HCT116 (cell line): ENCODE results near the gene IRS1. TPM values are rescaled to one million over a fixed set of nuclear protein-coding genes. Genes with fewer than 3 reads are reported as not detected.

Experiments used
- ATAC-seq: fragments of 200-7000 bp; cut with Tn5 transposase; 2 replicates; pipeline ENCODE4 v1.9.1; 2020; ENCODE audit warnings: mild to moderate bottlenecking, moderate library complexity
- BruUV-seq: library from RNA; stranded (reverse); fragments of 400-500 nt; replicated peaks from 2 replicates; lab custom pipeline; 2021; lab: Mats Ljungman, UMichigan
- CTCF ChIA-PET: fragments of 300-600 bp; sonication (Branson Sonifier 250); formaldehyde crosslinking; loops from one replicate; lab custom pipeline; 2021; ENCODE audit warnings: antibody characterized with exemption; lab: Charles Lee
- POLR2A ChIA-PET: fragments of 300-600, 350-600 bp; sonication (Branson Sonifier 250); formaldehyde crosslinking; loops from one replicate; lab custom pipeline; 2021; ENCODE audit warnings: antibody characterized with exemption; lab: Charles Lee
- RAD21 ChIA-PET, 2 experiments: fragments of 300-600 bp; sonication (Branson Sonifier 250); formaldehyde crosslinking; loops; one replicate each; lab custom pipeline; 2023; ENCODE audit warnings: low total read pairs in 2 of 2; ENCODE audit not compliant: uncharacterized antibody in 2 of 2, unreplicated experiment in 2 of 2, low non-redundant PET in 1 of 2; lab: Charles Lee
- DNase-seq: peaks from one replicate; pipeline ENCODE4 v3.0.0-alpha.2; 2010; ENCODE audit warnings: low read depth, low spot score
- H2AFZ ChIP-seq: fragments of 200-600 bp; shearing (Covaris generic), sonication (generic); 2 replicates; pipeline ENCODE4 v1.6.1; 2017; ENCODE audit warnings: low read depth, mixed run types, mixed read lengths, antibody characterized with exemption, low read length; ENCODE audit not compliant: poor library complexity, severe bottlenecking
- H3K27ac ChIP-seq: 2 replicates; pipeline ENCODE4 v1.5.1; 2012; ENCODE audit warnings: low read depth, low read length
- H3K27me3 ChIP-seq: fragments of 200-600 bp; sonication (generic); 2 replicates; pipeline ENCODE4 v1.6.1; 2016; ENCODE audit warnings: mixed run types, low read length, mixed read lengths; ENCODE audit not compliant: insufficient read depth
- H3K36me3 ChIP-seq, 2 experiments: fragments of 200-500 bp in 1 of 2; fragments of 200-600 bp in 1 of 2; sonication (Bioruptor generic) in 1 of 2; sonication (generic) in 1 of 2; 2 replicates each; pipeline versions ENCODE4 v1.5.1 to v1.6.1; 2014 to 2016; ENCODE audit warnings: low read length in 2 of 2, inconsistent platforms in 1 of 2, mixed read lengths in 1 of 2, mixed run types in 1 of 2; ENCODE audit not compliant: insufficient read depth in 2 of 2, control insufficient read depth in 1 of 2
- H3K4me1 ChIP-seq, 2 experiments: fragments of 200-600 bp in 1 of 2; sonication (generic) in 1 of 2; 2 replicates each; pipeline versions ENCODE4 v1.5.1 to v1.6.1; 2012 to 2017; ENCODE audit warnings: low read length in 2 of 2, inconsistent platforms in 1 of 2, mild to moderate bottlenecking in 1 of 2, mixed read lengths in 1 of 2, mixed run types in 1 of 2, moderate library complexity in 1 of 2; ENCODE audit not compliant: insufficient read depth in 2 of 2, control insufficient read depth in 1 of 2
- H3K4me2 ChIP-seq: fragments of 200-600 bp; sonication (generic); 2 replicates; pipeline ENCODE4 v1.6.1; 2017; ENCODE audit warnings: mixed run types, low read length, mixed read lengths
- H3K4me3 ChIP-seq, 2 experiments: fragments of 200-600 bp in 1 of 2; sonication (generic) in 1 of 2; replicated peaks in 1 of 2; 2 replicates each; pipeline ENCODE4 v1.5.1; 2011 to 2016; ENCODE audit warnings: low read length in 2 of 2, control low read depth in 1 of 2, low read depth in 1 of 2, mild to moderate bottlenecking in 1 of 2, mixed read lengths in 1 of 2, mixed run types in 1 of 2
- H3K79me2 ChIP-seq: fragments of 200-600 bp; sonication (generic); 2 replicates; pipeline ENCODE4 v1.6.1; 2017; ENCODE audit warnings: mild to moderate bottlenecking, mixed run types, low read length, moderate library complexity, mixed read lengths; ENCODE audit not compliant: insufficient read depth
- H3K9ac ChIP-seq: fragments of 200-600 bp; sonication (generic); 2 replicates; pipeline ENCODE4 v1.6.1; 2016; ENCODE audit warnings: low read length, mixed read lengths
- H3K9me2 ChIP-seq: fragments of 200-600 bp; sonication (generic), shearing (Covaris generic); 2 replicates; pipeline ENCODE4 v1.6.1; 2017; ENCODE audit warnings: mixed run types, mild to moderate bottlenecking, moderate library complexity; ENCODE audit not compliant: insufficient read depth
- H3K9me3 ChIP-seq, 2 experiments: fragments of 200-500 bp in 1 of 2; fragments of 200-600 bp in 1 of 2; sonication (Bioruptor generic) in 1 of 2; sonication (generic) in 1 of 2; 2 replicates each; pipeline ENCODE4 v1.6.1; 2014 to 2017; ENCODE audit warnings: low read length in 2 of 2, mixed read lengths in 2 of 2, inconsistent platforms in 1 of 2, low read depth in 1 of 2, mild to moderate bottlenecking in 1 of 2, mixed run types in 1 of 2, moderate library complexity in 1 of 2; ENCODE audit not compliant: control insufficient read depth in 1 of 2, insufficient read depth in 1 of 2
- H4K20me1 ChIP-seq: fragments of 200-600 bp; sonication (generic), shearing (Covaris generic); 2 replicates; pipeline ENCODE4 v1.6.1; 2017; ENCODE audit warnings: mixed run types, mild to moderate bottlenecking, moderate library complexity; ENCODE audit not compliant: insufficient read depth
- CEBPB ChIP-seq: IDR thresholded peaks from 2 replicates; pipeline ENCODE4 v1.6.1; 2012; ENCODE audit warnings: low read depth
- EZH2 ChIP-seq: fragments of 200-600 bp; sonication (generic); IDR thresholded peaks from 2 replicates; pipeline ENCODE4 v1.6.1; 2017; ENCODE audit warnings: antibody characterized with exemption, mixed run types
- FOSL1 ChIP-seq: IDR thresholded peaks from 2 replicates; pipeline ENCODE4 v1.6.1; 2012; ENCODE audit warnings: low read depth
- RAD21 ChIP-seq: IDR thresholded peaks from 2 replicates; pipeline ENCODE4 v1.6.1; 2012; ENCODE audit warnings: low read depth, mild to moderate bottlenecking
- SIN3A ChIP-seq: IDR thresholded peaks from 2 replicates; pipeline ENCODE4 v1.6.1; 2012; ENCODE audit warnings: low read depth
- YY1 ChIP-seq: IDR thresholded peaks from 2 replicates; pipeline ENCODE4 v1.6.1; 2011; ENCODE audit warnings: low read length, low read depth, moderate library complexity, mild to moderate bottlenecking; ENCODE audit not compliant: insufficient replicate concordance; ENCODE audit errors: extremely low read depth
- ZFX ChIP-seq: fragments of 450-650 bp; IDR thresholded peaks from 2 replicates; pipeline ENCODE4 v1.6.1; 2017
- intact Hi-C: fragments of 100-400 bp; cut with micrococcal nuclease; formaldehyde crosslinking; loops from 2 replicates; pipeline ENCODE4 v1.10.0; 2022
- total RNA-seq: library from RNA; stranded (reverse); gene quantifications from one replicate; pipeline ENCODE4 v1.2.1, GENCODE V29; 2021; ENCODE audit not compliant: unreplicated experiment
- TF ChIP-seq, protein P1 (sequence below): IDR thresholded peaks from 2 replicates; pipeline ENCODE4 v1.6.1; 2012
- TF ChIP-seq, protein P2 (sequence below): IDR thresholded peaks from 2 replicates; pipeline ENCODE4 v1.6.1; 2012; ENCODE audit warnings: low read depth

Gene IRS1
- total RNA-seq, 1 experiment from 2014 or later = 88.8 TPM

DNA sequence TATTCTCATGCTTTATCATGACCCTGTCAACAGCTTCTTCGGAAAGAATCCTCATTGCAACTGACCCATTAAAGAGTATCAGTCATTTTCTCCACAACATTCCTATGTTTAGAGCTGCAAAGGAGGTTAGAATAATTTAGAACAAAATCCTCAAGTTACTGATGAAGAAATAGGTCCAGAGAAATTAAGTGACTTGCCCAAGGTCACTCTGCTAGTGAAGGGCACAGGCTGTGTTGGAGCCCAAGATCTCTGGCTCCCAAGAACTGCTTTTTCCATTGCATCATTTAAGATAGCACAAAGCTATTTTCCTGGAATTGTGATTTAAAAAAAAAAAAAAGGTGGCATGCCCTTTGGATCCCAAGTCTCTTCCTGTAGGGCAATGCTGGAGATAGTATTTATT lies 9.6 kb downstream of the IRS1 start:
- no peaks in the 10 kb centered on the region for H3K9me3 ChIP-seq
- no peak overlapping the region for H2AFZ ChIP-seq
- no peak overlapping the region for H3K4me2 ChIP-seq
- H3K79me2 ChIP-seq = peaks cover 92% of the 10 kb centered on the region
- ATAC-seq = no peak
- intact Hi-C loops = no loop called here
- H3K36me3 ChIP-seq = peaks cover 16 to 56% of the 10 kb centered on the region in 2 experiments
- H3K9ac ChIP-seq = no peak overlapping the region
- peaks cover 5 to 13% of the 10 kb centered on the region in 2 experiments; a peak in 3 of 4 replicates for H3K4me1 ChIP-seq
- RAD21 ChIA-PET = no interaction called here
- POLR2A ChIA-PET = interaction anchor here (0.6 kb wide), 2 partner anchors 118 to 751 kb away, joined by 3 read pairs; no protein-coding TSS in a partner anchor
- TF ChIP-seq RAD21 (no peak), YY1 (no peak), CEBPB (no peak), FOSL1 (no peak), EZH2 (no peak), ZFX (no peak), SIN3A (no peak)
- TF ChIP-seq, protein P1, sequence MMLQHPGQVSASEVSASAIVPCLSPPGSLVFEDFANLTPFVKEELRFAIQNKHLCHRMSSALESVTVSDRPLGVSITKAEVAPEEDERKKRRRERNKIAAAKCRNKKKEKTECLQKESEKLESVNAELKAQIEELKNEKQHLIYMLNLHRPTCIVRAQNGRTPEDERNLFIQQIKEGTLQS = no peak
- TF ChIP-seq, protein P2, sequence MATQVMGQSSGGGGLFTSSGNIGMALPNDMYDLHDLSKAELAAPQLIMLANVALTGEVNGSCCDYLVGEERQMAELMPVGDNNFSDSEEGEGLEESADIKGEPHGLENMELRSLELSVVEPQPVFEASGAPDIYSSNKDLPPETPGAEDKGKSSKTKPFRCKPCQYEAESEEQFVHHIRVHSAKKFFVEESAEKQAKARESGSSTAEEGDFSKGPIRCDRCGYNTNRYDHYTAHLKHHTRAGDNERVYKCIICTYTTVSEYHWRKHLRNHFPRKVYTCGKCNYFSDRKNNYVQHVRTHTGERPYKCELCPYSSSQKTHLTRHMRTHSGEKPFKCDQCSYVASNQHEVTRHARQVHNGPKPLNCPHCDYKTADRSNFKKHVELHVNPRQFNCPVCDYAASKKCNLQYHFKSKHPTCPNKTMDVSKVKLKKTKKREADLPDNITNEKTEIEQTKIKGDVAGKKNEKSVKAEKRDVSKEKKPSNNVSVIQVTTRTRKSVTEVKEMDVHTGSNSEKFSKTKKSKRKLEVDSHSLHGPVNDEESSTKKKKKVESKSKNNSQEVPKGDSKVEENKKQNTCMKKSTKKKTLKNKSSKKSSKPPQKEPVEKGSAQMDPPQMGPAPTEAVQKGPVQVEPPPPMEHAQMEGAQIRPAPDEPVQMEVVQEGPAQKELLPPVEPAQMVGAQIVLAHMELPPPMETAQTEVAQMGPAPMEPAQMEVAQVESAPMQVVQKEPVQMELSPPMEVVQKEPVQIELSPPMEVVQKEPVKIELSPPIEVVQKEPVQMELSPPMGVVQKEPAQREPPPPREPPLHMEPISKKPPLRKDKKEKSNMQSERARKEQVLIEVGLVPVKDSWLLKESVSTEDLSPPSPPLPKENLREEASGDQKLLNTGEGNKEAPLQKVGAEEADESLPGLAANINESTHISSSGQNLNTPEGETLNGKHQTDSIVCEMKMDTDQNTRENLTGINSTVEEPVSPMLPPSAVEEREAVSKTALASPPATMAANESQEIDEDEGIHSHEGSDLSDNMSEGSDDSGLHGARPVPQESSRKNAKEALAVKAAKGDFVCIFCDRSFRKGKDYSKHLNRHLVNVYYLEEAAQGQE = no peak
- H3K27ac ChIP-seq = peak overlapping the region; percentile 4; the same call in 1 of the 2 replicates
- no peaks in the 10 kb centered on the region for H3K9me2 ChIP-seq
- no peak for DNase-seq
- no peak overlapping the region for H3K4me3 ChIP-seq
- BruUV-seq = no TSS peak
- no peaks in the 10 kb centered on the region for H4K20me1 ChIP-seq
- no peaks in the 10 kb centered on the region for H3K27me3 ChIP-seq
- CTCF ChIA-PET = interaction anchor here (1.3 kb wide), 1 partner anchor 20 kb away, joined by 3 read pairs; no protein-coding TSS in a partner anchor
